ENCODE results near the gene ADD2. TPM values are rescaled to one million over a fixed set of nuclear protein-coding genes. Genes with fewer than 3 reads are reported as not detected.

The ADD2 gene
- total RNA-seq, 1 experiment from 2014 or later = 3.5 TPM

DNA sequence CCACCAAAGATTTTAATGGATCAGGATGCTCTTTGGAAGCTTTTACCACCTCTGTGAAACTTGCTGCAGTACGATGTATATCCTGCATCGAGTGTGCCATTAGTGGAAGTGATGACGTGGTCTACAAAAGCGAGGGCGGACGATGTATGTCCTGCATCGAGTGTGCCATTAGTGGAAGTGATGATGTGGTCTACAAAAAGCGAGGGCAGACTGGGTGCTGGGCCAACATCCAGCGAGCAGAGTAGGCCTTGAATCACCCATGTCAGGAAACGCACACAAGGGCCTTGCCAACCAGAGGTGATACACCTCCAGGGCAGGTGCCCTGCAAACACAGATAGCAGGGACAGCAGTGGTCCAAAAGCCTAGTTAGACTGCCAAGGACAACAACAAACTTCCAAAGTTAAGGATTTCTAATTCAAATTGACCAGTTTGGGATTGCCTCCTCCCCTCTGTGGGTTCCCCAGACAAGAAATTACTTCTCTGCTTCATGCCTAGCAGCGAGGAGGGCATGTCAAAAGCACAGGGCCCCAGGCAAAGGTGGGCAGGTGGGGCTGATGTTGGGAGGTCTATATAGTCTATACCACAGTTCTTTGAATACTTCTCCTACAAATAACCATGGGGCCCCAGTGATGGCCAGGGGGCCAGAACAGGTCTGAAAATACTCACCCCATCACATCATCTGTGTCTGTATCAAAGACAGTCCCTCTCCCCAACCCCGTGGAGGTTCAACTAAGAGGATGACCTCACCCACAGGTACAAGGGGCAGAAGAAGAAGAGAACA is 70.2 kb downstream of the ADD2 start:
- H3K4me1 ChIP-seq (replicated peaks; ENCODE audit: insufficient read depth) = no peaks in the 10 kb centered on the region
- no peak overlapping the region for H3K4me2 ChIP-seq
- no peaks in the 10 kb centered on the region for H3F3A ChIP-seq (ENCODE audit: insufficient read depth, low read depth)
- H2AFZ ChIP-seq = no peak overlapping the region
- H3K36me3 ChIP-seq (ENCODE audit: low read depth) = no peaks in the 10 kb centered on the region
- BruUV-seq (replicated peaks) = no TSS peak
- no peaks in the 10 kb centered on the region for H4K20me1 ChIP-seq (ENCODE audit: insufficient read depth)
- peaks cover 35% of the 10 kb centered on the region for H3K27me3 ChIP-seq (ENCODE audit: insufficient read depth, low read depth)
- ChIA-PET CTCF (no interaction called here), POLR2A (ENCODE audit: unreplicated experiment) (no interaction called here)
- intact Hi-C loops (cut with micrococcal nuclease; ENCODE audit: unreplicated experiment) = no loop called here
- H3K27ac ChIP-seq = no peak overlapping the region
- H3K4me3 ChIP-seq = no peak overlapping the region
- no peaks in the 10 kb centered on the region for H3K9me3 ChIP-seq (ENCODE audit: insufficient read depth, low read depth)
- DNase-seq = no peak
- no peaks in the 10 kb centered on the region for H3K9me2 ChIP-seq (ENCODE audit: insufficient read depth)
- H3K79me2 ChIP-seq (ENCODE audit: low read depth) = no peaks in the 10 kb centered on the region
- TF ChIP-seq EZH2 (IDR thresholded peaks at IDR 0.05; ENCODE audit: low read depth) = no peak
- TF ChIP-seq, protein P1, sequence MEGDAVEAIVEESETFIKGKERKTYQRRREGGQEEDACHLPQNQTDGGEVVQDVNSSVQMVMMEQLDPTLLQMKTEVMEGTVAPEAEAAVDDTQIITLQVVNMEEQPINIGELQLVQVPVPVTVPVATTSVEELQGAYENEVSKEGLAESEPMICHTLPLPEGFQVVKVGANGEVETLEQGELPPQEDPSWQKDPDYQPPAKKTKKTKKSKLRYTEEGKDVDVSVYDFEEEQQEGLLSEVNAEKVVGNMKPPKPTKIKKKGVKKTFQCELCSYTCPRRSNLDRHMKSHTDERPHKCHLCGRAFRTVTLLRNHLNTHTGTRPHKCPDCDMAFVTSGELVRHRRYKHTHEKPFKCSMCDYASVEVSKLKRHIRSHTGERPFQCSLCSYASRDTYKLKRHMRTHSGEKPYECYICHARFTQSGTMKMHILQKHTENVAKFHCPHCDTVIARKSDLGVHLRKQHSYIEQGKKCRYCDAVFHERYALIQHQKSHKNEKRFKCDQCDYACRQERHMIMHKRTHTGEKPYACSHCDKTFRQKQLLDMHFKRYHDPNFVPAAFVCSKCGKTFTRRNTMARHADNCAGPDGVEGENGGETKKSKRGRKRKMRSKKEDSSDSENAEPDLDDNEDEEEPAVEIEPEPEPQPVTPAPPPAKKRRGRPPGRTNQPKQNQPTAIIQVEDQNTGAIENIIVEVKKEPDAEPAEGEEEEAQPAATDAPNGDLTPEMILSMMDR (conservative IDR thresholded peaks at IDR 0.05) = no peak

DNA sequence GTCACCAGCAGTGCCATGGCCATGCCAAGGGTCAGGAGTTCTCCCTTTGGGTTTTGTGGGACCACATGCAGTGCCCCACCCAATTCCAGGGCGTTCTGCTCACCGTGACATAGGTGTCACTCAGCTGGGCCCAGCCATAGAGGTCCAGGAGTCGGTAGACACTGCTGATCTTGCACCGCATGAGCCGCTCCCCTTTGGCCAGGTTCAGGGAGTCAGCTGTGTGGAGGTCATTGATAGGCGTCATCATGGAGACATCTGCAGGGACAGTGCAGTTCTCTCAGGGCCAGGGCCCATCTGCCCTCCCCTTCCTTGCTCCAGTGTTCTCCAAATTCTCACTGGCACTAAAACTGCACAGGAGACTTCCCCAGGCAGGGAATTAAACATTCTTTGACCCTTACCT is 71.9 kb downstream of the ADD2 start:
- Histone ChIP-seq H3K9me2 (ENCODE audit: insufficient read depth) (no peaks in the 10 kb centered on the region), H3K79me2 (ENCODE audit: low read depth) (no peaks in the 10 kb centered on the region), H3K4me3 (no peak overlapping the region), H3K4me2 (no peak overlapping the region), H3K9me3 (ENCODE audit: insufficient read depth, low read depth) (no peaks in the 10 kb centered on the region), H4K20me1 (ENCODE audit: insufficient read depth) (no peaks in the 10 kb centered on the region), H3K27ac (no peak overlapping the region), H3K4me1 (replicated peaks; ENCODE audit: insufficient read depth) (no peaks in the 10 kb centered on the region), H3K36me3 (ENCODE audit: low read depth) (no peaks in the 10 kb centered on the region), H3K27me3 (ENCODE audit: insufficient read depth, low read depth) (peaks cover 47% of the 10 kb centered on the region), H2AFZ (no peak overlapping the region), H3F3A (ENCODE audit: insufficient read depth, low read depth) (no peaks in the 10 kb centered on the region)
- ChIA-PET POLR2A (ENCODE audit: unreplicated experiment) (no interaction called here), CTCF (no interaction called here)
- intact Hi-C loops (cut with micrococcal nuclease; ENCODE audit: unreplicated experiment) = no loop called here
- no peak for DNase-seq
- BruUV-seq (replicated peaks) = no TSS peak
- TF ChIP-seq, protein P1 (conservative IDR thresholded peaks at IDR 0.05) = no peak
- no peak for TF ChIP-seq EZH2 (IDR thresholded peaks at IDR 0.05; ENCODE audit: low read depth)

DNA sequence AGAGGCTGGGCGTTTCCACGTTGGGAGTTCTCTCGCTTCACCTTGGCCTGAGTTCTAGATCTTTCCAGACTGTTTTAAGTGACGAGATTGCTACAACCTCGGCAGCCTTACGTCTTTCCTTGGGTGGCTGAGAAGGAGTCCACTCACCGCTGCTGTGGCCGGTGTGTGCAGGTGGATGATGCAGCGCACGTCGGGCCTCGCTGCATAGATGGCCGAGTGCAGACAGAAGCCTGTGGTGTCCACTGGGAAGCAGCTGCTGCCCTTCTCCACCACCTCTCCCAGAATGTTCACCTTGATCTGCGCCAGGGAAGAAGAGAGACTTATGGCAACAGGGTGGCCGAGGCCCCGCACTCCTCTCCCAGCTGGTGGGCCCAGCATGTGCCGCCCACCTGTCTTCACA is 75.7 kb downstream of the ADD2 start:
- Histone ChIP-seq H2AFZ (no peak overlapping the region), H3K4me1 (replicated peaks; ENCODE audit: insufficient read depth) (no peaks in the 10 kb centered on the region), H3K4me2 (no peak overlapping the region), H3K27ac (no peak overlapping the region), H3K4me3 (no peak overlapping the region), H3K27me3 (ENCODE audit: insufficient read depth, low read depth) (peaks cover 42% of the 10 kb centered on the region), H3K79me2 (ENCODE audit: low read depth) (no peaks in the 10 kb centered on the region), H3F3A (ENCODE audit: insufficient read depth, low read depth) (no peaks in the 10 kb centered on the region), H3K36me3 (ENCODE audit: low read depth) (no peaks in the 10 kb centered on the region), H3K9me2 (ENCODE audit: insufficient read depth) (no peaks in the 10 kb centered on the region), H3K9me3 (ENCODE audit: insufficient read depth, low read depth) (no peaks in the 10 kb centered on the region), H4K20me1 (ENCODE audit: insufficient read depth) (no peaks in the 10 kb centered on the region)
- DNase-seq = no peak
- intact Hi-C loops (cut with micrococcal nuclease; ENCODE audit: unreplicated experiment) = no loop called here
- ChIA-PET CTCF (no interaction called here), POLR2A (ENCODE audit: unreplicated experiment) (no interaction called here)
- TF ChIP-seq, protein P1 (conservative IDR thresholded peaks at IDR 0.05) = no peak
- no peak for TF ChIP-seq EZH2 (IDR thresholded peaks at IDR 0.05; ENCODE audit: low read depth)
- BruUV-seq (replicated peaks) = no TSS peak

Measured in PC-9 (cell line).